HG02884 (cell line): Measurements from ENCODE around the gene AANAT.

ENCODE experiments used
- ATAC-seq: cut with Tn5 transposase; IDR thresholded peaks from one replicate; pipeline ENCODE4 v1.9.1; 2021; ENCODE audit warnings: mild to moderate bottlenecking, moderate library complexity; ENCODE audit not compliant: unreplicated experiment

AANAT gene

GRCh38 chr17:76441686-76442340 is 25.6 kb upstream of the AANAT start:
- ATAC-seq: no peak

GRCh38 chr17:76442341-76443338 is 24.8 kb upstream of the AANAT start:
- ATAC-seq: no peak

GRCh38 chr17:76444518-76445311 is 22.7 kb upstream of the AANAT start:
- no peak for ATAC-seq

GRCh38 chr17:76445697-76446448 is 21.5 kb upstream of the AANAT start:
- ATAC-seq: no peak

GRCh38 chr17:76446449-76447231 is 20.8 kb upstream of the AANAT start:
- ATAC-seq: no peak

GRCh38 chr17:76447931-76448652 is 19.3 kb upstream of the AANAT start:
- no peak for ATAC-seq

- no peak for ATAC-seq
Measured at GRCh38 chr17:76449126-76449525, 18.3 kb upstream of the AANAT start.

- ATAC-seq: no peak
Measured at GRCh38 chr17:76451506-76451905, 15.9 kb upstream of the AANAT start.

GRCh38 chr17:76452127-76452659 is 15.2 kb upstream of the AANAT start:
- ATAC-seq: no peak

GRCh38 chr17:76452660-76453430 is 14.6 kb upstream of the AANAT start, which contains the start of gene UBE2O:
TSS of gene UBE2O (minus strand) at chr17:76453152. CDS start at chr17:76453141, 11 bp downstream.
- peak; percentile 77 for ATAC-seq

GRCh38 chr17:76453431-76453743 is 14.0 kb upstream of the AANAT start:
- ATAC-seq: no peak

- no peak for ATAC-seq
Measured at GRCh38 chr17:76458580-76459490, 8.6 kb upstream of the AANAT start.

GRCh38 chr17:76459674-76460073 is 7.7 kb upstream of the AANAT start:
- ATAC-seq: no peak

- ATAC-seq: no peak
Measured at GRCh38 chr17:76461765-76462555, 5.4 kb upstream of the AANAT start.

- no peak for ATAC-seq
Measured at GRCh38 chr17:76462556-76463290, 4.7 kb upstream of the AANAT start.

GRCh38 chr17:76466775-76467130 is 650 bp upstream of the AANAT start:
- ATAC-seq: no peak
